HepG2 (cell line): ENCODE data around the gene NOXRED1. TPM values are rescaled to one million over a fixed set of nuclear protein-coding genes. Genes with fewer than 3 reads are reported as not detected.

Experiments used
- CHD4 ChIP-seq: fragments of 200-600 bp; sonication (generic); IDR thresholded peaks from 2 replicates; pipeline ENCODE4 v1.7.0; 2017; ENCODE audit warnings: mild to moderate bottlenecking, low read length, borderline replicate concordance
- ELF1 ChIP-seq: sonication (generic); formaldehyde crosslinking; IDR thresholded peaks from 2 replicates; pipeline ENCODE4 v1.4.0; 2020; ENCODE audit warnings: missing genetic modification reagents
- ELF4 ChIP-seq: sonication (generic); formaldehyde crosslinking; IDR thresholded peaks from 2 replicates; pipeline ENCODE4 v1.5.0; 2020; ENCODE audit warnings: missing genetic modification reagents, mild to moderate bottlenecking, moderate library complexity, borderline replicate concordance
- ERF ChIP-seq: IDR thresholded peaks from 2 replicates; pipeline ENCODE4 v1.6.1; 2018; ENCODE audit warnings: missing biosample characterization, missing genetic modification reagents
- EZH2 ChIP-seq: conservative IDR thresholded peaks from 2 replicates; pipeline ENCODE4 v1.6.1; 2012; ENCODE audit warnings: mild to moderate bottlenecking, low read depth, low read length, moderate library complexity
- FOXK1 ChIP-seq: sonication (generic); formaldehyde crosslinking; IDR thresholded peaks from 2 replicates; pipeline ENCODE4 v1.4.0; 2020; ENCODE audit warnings: low read depth, missing genetic modification reagents, borderline replicate concordance
- GFI1 ChIP-seq: sonication (generic); formaldehyde crosslinking; IDR thresholded peaks from 2 replicates; pipeline ENCODE4 v1.5.0; 2020; ENCODE audit warnings: missing genetic modification reagents, mild to moderate bottlenecking, borderline replicate concordance
- HNF1B ChIP-seq: sonication (generic); formaldehyde crosslinking; IDR thresholded peaks from 2 replicates; pipeline ENCODE4 v1.5.1; 2020; ENCODE audit warnings: mild to moderate bottlenecking, moderate library complexity, missing genetic modification reagents
- HNF4A ChIP-seq: sonication (generic); formaldehyde crosslinking; IDR thresholded peaks from 2 replicates; pipeline ENCODE4 v1.4.0; 2020; ENCODE audit warnings: missing genetic modification reagents
- HNRNPL ChIP-seq: fragments of 200-400 bp; formaldehyde crosslinking; IDR thresholded peaks from 2 replicates; pipeline ENCODE4 v1.6.1; 2017; ENCODE audit warnings: mild to moderate bottlenecking, low read depth, low read length
- KAT8 ChIP-seq: IDR thresholded peaks from 2 replicates; pipeline ENCODE4 v1.6.1; 2016; ENCODE audit warnings: missing genetic modification reagents, missing compliant biosample characterization
- KLF9 ChIP-seq: IDR thresholded peaks from 2 replicates; pipeline ENCODE4 v1.6.1; 2016; ENCODE audit warnings: low read depth
- MED1 ChIP-seq: sonication (generic); formaldehyde crosslinking; IDR thresholded peaks from 2 replicates; pipeline ENCODE4 v1.4.0; 2020; ENCODE audit warnings: missing genetic modification reagents
- SRY ChIP-seq: sonication (generic); formaldehyde crosslinking; IDR thresholded peaks from 2 replicates; pipeline ENCODE4 v1.8.0; 2022; ENCODE audit warnings: mild to moderate bottlenecking, missing genetic modification reagents
- TGIF2 ChIP-seq: IDR thresholded peaks from 2 replicates; pipeline ENCODE4 v1.6.1; 2016; ENCODE audit warnings: control low read depth, missing compliant biosample characterization
- ZBTB43 ChIP-seq: sonication (generic); formaldehyde crosslinking; conservative IDR thresholded peaks from 2 replicates; pipeline ENCODE4 v1.4.0; 2020; ENCODE audit warnings: missing genetic modification reagents
- ZFP36L2 ChIP-seq: sonication (generic); formaldehyde crosslinking; IDR thresholded peaks from 2 replicates; pipeline ENCODE4 v1.4.0; 2020; ENCODE audit warnings: missing genetic modification reagents
- ZFP37 ChIP-seq: sonication (generic); formaldehyde crosslinking; IDR thresholded peaks from 2 replicates; pipeline ENCODE4 v1.4.0; 2020; ENCODE audit warnings: missing genetic modification reagents, borderline replicate concordance
- ZMYM3 ChIP-seq: sonication (generic); formaldehyde crosslinking; IDR thresholded peaks from 2 replicates; pipeline ENCODE4 v1.5.1; 2020; ENCODE audit warnings: mild to moderate bottlenecking, missing genetic modification reagents
- ZNF232 ChIP-seq: sonication (generic); formaldehyde crosslinking; IDR thresholded peaks from 2 replicates; pipeline ENCODE4 v1.4.0; 2020; ENCODE audit warnings: missing genetic modification reagents, borderline replicate concordance
- ZNF30 ChIP-seq: sonication (generic); formaldehyde crosslinking; IDR thresholded peaks from 2 replicates; pipeline ENCODE4 v1.5.0; 2020; ENCODE audit warnings: mild to moderate bottlenecking, missing genetic modification reagents
- ZNF652 ChIP-seq: IDR thresholded peaks from 2 replicates; pipeline ENCODE4 v1.6.1; 2016; ENCODE audit warnings: low read depth, borderline replicate concordance
- ZNF709 ChIP-seq: sonication (generic); formaldehyde crosslinking; IDR thresholded peaks from 2 replicates; pipeline ENCODE4 v1.5.0; 2020; ENCODE audit warnings: mild to moderate bottlenecking, missing genetic modification reagents
- polyA plus RNA-seq, 8 experiments: library from polyadenylated mRNA; depleted of rRNA in 3 of 8; stranded (reverse) in 7 of 8; unstranded in 1 of 8; fragments of >200 nt; fragmentation: Illumina TruSeq in 4 of 8; extraction: Trizol in 4 of 8; gene quantifications; 2 replicates each; pipeline versions ENCODE4 v1.2.1 to v1.2.3, GENCODE V29; 2011 to 2016; ENCODE audit warnings: low read depth in 4 of 8, missing spikeins in 1 of 8, mixed read lengths in 1 of 8; ENCODE audit not compliant: insufficient read depth in 1 of 8
- total RNA-seq, 5 experiments: library from RNA; depleted of rRNA; stranded (reverse); fragments of >200 nt; fragmentation: Illumina TruSeq; extraction: Trizol; gene quantifications; 2 replicates each; pipeline ENCODE4 v1.2.3, GENCODE V29; 2016; ENCODE audit warnings: low read depth in 1 of 5
- TF ChIP-seq, protein P1 (sequence below): sonication (generic); formaldehyde crosslinking; IDR thresholded peaks from 2 replicates; pipeline ENCODE4 v1.8.1; 2023; ENCODE audit warnings: mild to moderate bottlenecking, moderate library complexity, missing genetic modification reagents
- TF ChIP-seq, protein P2 (sequence below): sonication (generic); formaldehyde crosslinking; IDR thresholded peaks from 2 replicates; pipeline ENCODE4 v1.8.1; 2023; ENCODE audit warnings: missing genetic modification reagents, mild to moderate bottlenecking, borderline replicate concordance
- TF ChIP-seq, protein P3 (sequence below): sonication (generic); formaldehyde crosslinking; IDR thresholded peaks from 2 replicates; pipeline ENCODE4 v1.5.0; 2020; ENCODE audit warnings: missing genetic modification reagents

Gene NOXRED1
- total and polyA plus RNA-seq, 2 of the 13 experiments (the other 11 are each of a cell fraction or from before 2014, with no cell fraction given), result 0.24 to 0.41 TPM

DNA sequence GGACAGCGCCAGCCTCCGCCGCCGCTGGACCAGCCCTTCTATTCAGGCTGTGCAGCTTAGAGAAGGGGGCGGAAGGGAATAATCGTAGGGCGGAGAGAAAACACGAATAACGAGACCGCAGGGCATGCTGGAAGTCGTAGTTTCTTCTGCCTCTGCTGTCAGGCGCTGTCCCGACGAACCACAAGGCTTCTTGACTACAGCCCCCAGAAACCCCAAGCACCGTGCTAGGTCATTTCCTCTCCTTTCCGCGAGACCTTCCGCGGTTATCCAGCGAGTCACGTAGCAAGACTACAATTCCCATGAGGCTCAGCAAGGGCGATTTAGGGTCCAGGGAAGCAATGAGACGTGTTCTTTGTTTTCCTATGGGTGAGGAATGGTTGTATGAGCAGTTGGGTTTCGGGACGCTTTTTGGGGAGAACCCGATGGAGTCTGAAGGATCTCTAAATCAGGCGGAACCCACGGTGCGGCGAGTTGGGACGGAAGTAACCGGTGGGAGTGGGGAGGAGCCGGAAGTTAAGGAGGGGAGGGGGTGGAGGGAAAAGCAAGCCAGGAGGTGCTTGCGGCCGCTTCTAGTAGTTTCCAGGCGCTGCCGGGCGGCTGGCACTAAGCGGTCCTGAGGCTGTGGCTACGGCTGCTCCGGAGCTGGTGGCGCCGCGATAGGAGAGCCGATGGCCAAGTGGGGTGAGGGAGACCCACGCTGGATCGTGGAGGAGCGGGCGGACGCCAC lies 34.4 kb upstream of the NOXRED1 start, which contains the start of the genes AHSA1 and VIPAS39 (continued):
- TF ChIP-seq ZNF652 (CRISPR knock-in tag), result no peak
- TF ChIP-seq ZFP36L2 (CRISPR knock-in tag), result 0 out of 2 replicates have a peak, but pooled peaks have one; percentile 24
- TF ChIP-seq EZH2, result no peak
- TF ChIP-seq SRY, result peak; percentile 85; the same call in 1 of the 2 replicates
- TF ChIP-seq HNF1B (CRISPR knock-in tag), result 0 out of 2 replicates have a peak, but pooled peaks have one; percentile 32
- TF ChIP-seq ZFP37 (CRISPR knock-in tag), result no peak
- peak; percentile 69; the same call in 1 of the 2 replicates for TF ChIP-seq ELF4 (CRISPR knock-in tag)
- TF ChIP-seq, protein P1, sequence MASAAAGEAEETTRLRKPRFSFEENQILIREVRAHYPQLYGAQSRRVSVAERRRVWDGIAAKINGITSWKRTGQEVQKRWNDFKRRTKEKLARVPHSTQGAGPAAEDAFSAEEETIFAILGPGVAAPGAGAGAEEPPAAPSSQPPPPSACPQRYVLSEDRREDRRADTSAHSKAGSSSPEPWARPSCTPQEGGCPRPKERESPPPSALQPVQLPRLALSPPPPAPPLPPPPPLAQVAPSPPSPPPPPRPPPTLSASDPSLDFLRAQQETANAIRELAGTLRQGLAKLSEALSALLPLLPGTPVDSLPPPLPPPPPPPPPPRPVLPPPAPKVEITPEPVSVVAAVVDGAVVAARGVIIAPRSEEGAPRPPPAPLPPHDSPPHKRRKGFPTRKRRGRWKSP (CRISPR knock-in tag), result peak; percentile 58; the same call in 1 of the 2 replicates
- peak; percentile 91 for TF ChIP-seq KAT8 (CRISPR knock-in tag)
- TF ChIP-seq, protein P2, sequence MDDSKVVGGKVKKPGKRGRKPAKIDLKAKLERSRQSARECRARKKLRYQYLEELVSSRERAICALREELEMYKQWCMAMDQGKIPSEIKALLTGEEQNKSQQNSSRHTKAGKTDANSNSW, result 0 out of 2 replicates have a peak, but pooled peaks have one; percentile 30
- TF ChIP-seq KLF9, result no peak
- 0 out of 2 replicates have a peak, but pooled peaks have one; percentile 56 for TF ChIP-seq ZNF232 (CRISPR knock-in tag)
- 0 out of 2 replicates have a peak, but pooled peaks have one; percentile 28 for TF ChIP-seq ZMYM3 (CRISPR knock-in tag)
- TF ChIP-seq ZBTB43, result no peak
- no peak for TF ChIP-seq MED1
- no peak for TF ChIP-seq GFI1 (CRISPR knock-in tag)
- TF ChIP-seq, protein P3, sequence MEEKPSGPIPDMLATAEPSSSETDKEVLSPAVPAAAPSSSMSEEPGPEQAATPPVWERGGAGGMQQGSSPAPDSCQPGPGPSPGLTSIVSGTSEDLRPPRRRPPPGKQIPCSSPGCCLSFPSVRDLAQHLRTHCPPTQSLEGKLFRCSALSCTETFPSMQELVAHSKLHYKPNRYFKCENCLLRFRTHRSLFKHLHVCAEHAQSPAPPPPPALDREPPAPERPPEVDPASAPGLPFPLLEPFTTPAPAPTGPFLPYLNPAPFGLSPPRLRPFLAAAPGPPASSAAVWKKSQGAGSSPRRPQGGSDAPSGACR (CRISPR knock-in tag), result no peak
- TF ChIP-seq ERF (CRISPR knock-in tag), result peak; percentile 15; the same call in 1 of the 2 replicates
- TF ChIP-seq ZNF30, result no peak
- TF ChIP-seq CHD4, result 0 out of 2 replicates have a peak, but pooled peaks have one; percentile 52
- TF ChIP-seq HNRNPL, result 0 out of 2 replicates have a peak, but pooled peaks have one; percentile 63
- TF ChIP-seq ELF1 (CRISPR knock-in tag), result peak; percentile 91
- TF ChIP-seq FOXK1 (CRISPR knock-in tag), result peak; percentile 74; the same call in 1 of the 2 replicates
- peak; percentile 28; the same call in 1 of the 2 replicates for TF ChIP-seq HNF4A (CRISPR knock-in tag)
- TF ChIP-seq ZNF709 (CRISPR knock-in tag), result peak; percentile 44; the same call in 1 of the 2 replicates
- peak; percentile 80; the same call in 1 of the 2 replicates for TF ChIP-seq TGIF2 (CRISPR knock-in tag)
